MCF 10A (cell line): ENCODE measurements around the gene ZNF429. TPM values are rescaled to one million over a fixed set of nuclear protein-coding genes. Genes with fewer than 3 reads are reported as not detected.

Experiments used
- BruUV-seq: library from RNA; stranded (reverse); fragments of 400-500 nt; replicated peaks from 2 replicates; lab custom pipeline; 2021; lab: Mats Ljungman, UMichigan
- CTCF ChIA-PET: fragments of 300-600 bp; sonication (Branson Sonifier 250); formaldehyde crosslinking; extraction: SDS; loops from one replicate; lab custom pipeline; 2021; ENCODE audit warnings: antibody characterized with exemption, inconsistent platforms; lab: Yijun Ruan, JAX
- POLR2A ChIA-PET: fragments of 300-600, 350-650 bp; sonication (Branson Sonifier 250); formaldehyde crosslinking; extraction: SDS; loops from one replicate; lab custom pipeline; 2020; ENCODE audit warnings: antibody characterized with exemption, inconsistent platforms; lab: Yijun Ruan, JAX
- DNase-seq: peaks from one replicate; pipeline ENCODE4 v3.0.0-alpha.2; 2018; ENCODE audit not compliant: unreplicated experiment
- H3K27ac Mint-ChIP-seq: one replicate; pipeline ENCODE4 v1.8.0; 2022; ENCODE audit warnings: mild to moderate bottlenecking, low read depth, mixed read lengths; ENCODE audit not compliant: unreplicated experiment
- H3K27me3 Mint-ChIP-seq: one replicate; pipeline ENCODE4 v1.8.0; 2022; ENCODE audit warnings: mixed read lengths; ENCODE audit not compliant: insufficient read depth, unreplicated experiment
- H3K36me3 Mint-ChIP-seq: one replicate; pipeline ENCODE4 v1.8.0; 2022; ENCODE audit warnings: mild to moderate bottlenecking, moderate library complexity, mixed read lengths; ENCODE audit not compliant: insufficient read depth, unreplicated experiment
- H3K4me1 Mint-ChIP-seq: one replicate; pipeline ENCODE4 v1.8.0; 2022; ENCODE audit warnings: mixed read lengths; ENCODE audit not compliant: insufficient read depth, unreplicated experiment
- H3K4me3 Mint-ChIP-seq: one replicate; pipeline ENCODE4 v1.8.0; 2022; ENCODE audit warnings: mild to moderate bottlenecking, moderate library complexity, mixed read lengths; ENCODE audit not compliant: unreplicated experiment
- H3K9me3 Mint-ChIP-seq: one replicate; pipeline ENCODE4 v1.8.0; 2022; ENCODE audit warnings: mixed read lengths; ENCODE audit not compliant: unreplicated experiment
- intact Hi-C: fragments of 100-400 bp; cut with micrococcal nuclease; formaldehyde crosslinking; loops from 2 replicates; pipeline ENCODE4 v1.14.1; 2022
- total RNA-seq: library from RNA; stranded (reverse); gene quantifications from 2 replicates; pipeline ENCODE4 v1.2.3, GENCODE V29; 2022
- TF ChIP-seq, protein P1 (sequence below): fragments of 200-600 bp; IDR thresholded peaks from one replicate; pipeline ENCODE4 v1.8.0; 2022; ENCODE audit warnings: antibody characterized with exemption, mild to moderate bottlenecking; ENCODE audit not compliant: unreplicated experiment

ZNF429 gene
- total RNA-seq, 1 experiment from 2014 or later: 4.0 TPM

DNA sequence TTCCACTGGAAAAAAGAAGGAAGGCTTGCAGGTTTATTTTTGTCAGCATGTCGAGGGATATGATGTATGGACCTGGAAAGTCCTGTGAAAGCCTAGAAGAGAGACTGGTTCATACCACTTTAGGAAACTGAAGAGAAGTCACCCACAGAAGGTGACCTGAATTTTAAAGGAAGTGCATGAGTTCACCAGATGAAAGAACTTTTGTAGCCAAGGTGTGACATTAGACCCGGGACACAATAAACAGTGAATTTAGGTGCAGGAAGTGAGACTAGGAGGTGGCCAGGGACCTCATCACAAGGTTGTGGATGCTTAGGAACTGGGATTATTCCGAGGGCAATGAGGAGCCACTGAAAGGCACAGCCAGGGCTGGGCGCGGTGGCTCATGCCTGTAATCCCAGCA lies 79.1 kb downstream of the ZNF429 start:
- Mint-ChIP-seq H3K27ac (no peak overlapping the region), H3K4me1 (no peaks in the 10 kb centered on the region), H3K9me3 (no peaks in the 10 kb centered on the region), H3K4me3 (no peak overlapping the region), H3K36me3 (no peaks in the 10 kb centered on the region), H3K27me3 (no peaks in the 10 kb centered on the region)
- intact Hi-C loops: no loop called here
- ChIA-PET POLR2A (interaction anchor here (1.0 kb wide), 1 partner anchor 11 kb away, joined by 3 read pairs; no protein-coding TSS in a partner anchor), CTCF (no interaction called here)
- BruUV-seq: no TSS peak
- DNase-seq: no peak
- TF ChIP-seq, protein P1, sequence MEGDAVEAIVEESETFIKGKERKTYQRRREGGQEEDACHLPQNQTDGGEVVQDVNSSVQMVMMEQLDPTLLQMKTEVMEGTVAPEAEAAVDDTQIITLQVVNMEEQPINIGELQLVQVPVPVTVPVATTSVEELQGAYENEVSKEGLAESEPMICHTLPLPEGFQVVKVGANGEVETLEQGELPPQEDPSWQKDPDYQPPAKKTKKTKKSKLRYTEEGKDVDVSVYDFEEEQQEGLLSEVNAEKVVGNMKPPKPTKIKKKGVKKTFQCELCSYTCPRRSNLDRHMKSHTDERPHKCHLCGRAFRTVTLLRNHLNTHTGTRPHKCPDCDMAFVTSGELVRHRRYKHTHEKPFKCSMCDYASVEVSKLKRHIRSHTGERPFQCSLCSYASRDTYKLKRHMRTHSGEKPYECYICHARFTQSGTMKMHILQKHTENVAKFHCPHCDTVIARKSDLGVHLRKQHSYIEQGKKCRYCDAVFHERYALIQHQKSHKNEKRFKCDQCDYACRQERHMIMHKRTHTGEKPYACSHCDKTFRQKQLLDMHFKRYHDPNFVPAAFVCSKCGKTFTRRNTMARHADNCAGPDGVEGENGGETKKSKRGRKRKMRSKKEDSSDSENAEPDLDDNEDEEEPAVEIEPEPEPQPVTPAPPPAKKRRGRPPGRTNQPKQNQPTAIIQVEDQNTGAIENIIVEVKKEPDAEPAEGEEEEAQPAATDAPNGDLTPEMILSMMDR: no peak

- no peaks in the 10 kb centered on the region for H3K27me3 Mint-ChIP-seq
- H3K4me1 Mint-ChIP-seq: no peaks in the 10 kb centered on the region
- no peaks in the 10 kb centered on the region for H3K36me3 Mint-ChIP-seq
- no peak overlapping the region for H3K4me3 Mint-ChIP-seq
- ChIA-PET POLR2A (interaction anchor here (1.0 kb wide), 1 partner anchor 12 kb away, joined by 3 read pairs; no protein-coding TSS in a partner anchor), CTCF (no interaction called here)
- DNase-seq: no peak
- BruUV-seq: no TSS peak
- intact Hi-C loops: no loop called here
- H3K9me3 Mint-ChIP-seq: peaks cover 2% of the 10 kb centered on the region
- H3K27ac Mint-ChIP-seq: no peak overlapping the region
- TF ChIP-seq, protein P1: no peak
These were observed 80.0 kb downstream of the ZNF429 start for GRCh38 chr19:21585281-21585890.

DNA sequence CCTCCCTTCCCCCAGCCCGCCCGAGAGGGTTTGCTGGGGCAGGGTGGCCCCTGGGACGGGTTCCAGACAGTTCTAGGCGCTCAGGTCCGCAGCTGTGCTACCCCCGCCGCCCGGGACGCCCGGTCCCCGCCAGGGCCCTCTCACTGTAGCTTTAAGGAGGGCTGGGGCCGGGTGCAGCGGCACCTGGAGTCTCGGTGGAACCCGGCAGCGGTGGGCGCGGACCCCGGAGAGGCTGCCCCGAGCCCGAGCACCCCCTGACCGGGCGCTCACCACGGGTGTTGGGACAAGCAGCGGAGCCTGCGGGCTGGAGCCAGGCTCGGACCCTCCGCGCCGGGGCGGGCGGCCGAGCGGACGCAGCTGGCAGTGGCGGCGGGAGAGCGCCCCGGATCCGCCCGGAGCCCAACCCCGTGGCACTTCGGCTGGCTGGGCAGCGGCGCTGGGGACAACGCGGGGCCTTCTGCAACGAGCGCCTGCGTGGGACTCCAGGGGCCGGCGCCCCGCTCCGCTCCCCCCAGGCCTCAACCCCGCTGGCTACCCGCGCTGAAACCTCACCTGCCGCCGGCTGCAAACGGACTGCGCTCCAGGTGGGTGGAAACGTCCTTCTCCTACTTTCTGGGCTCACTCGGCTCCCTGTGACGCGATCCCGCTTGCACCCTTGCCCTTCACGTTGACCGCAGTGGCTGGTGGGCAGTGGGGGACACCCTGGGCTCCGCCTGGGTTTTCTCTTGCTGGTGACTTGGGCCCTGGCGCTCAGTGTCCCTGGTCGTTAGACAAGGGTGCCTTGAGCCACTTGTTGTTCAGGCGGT lies 81.1 kb downstream of the ZNF429 start:
- no peak overlapping the region for H3K4me3 Mint-ChIP-seq
- TF ChIP-seq, protein P1: no peak

GRCh38 chr19:21587117-21587461 lies 81.7 kb downstream of the ZNF429 start:
- no TSS peak for BruUV-seq
- H3K4me1 Mint-ChIP-seq: no peaks in the 10 kb centered on the region
- CTCF ChIA-PET: interaction anchor here (0.8 kb wide), 1 partner anchor 87 kb away, joined by 3 read pairs; no protein-coding TSS in a partner anchor
- intact Hi-C loops: no loop called here
- H3K9me3 Mint-ChIP-seq: peaks cover 8% of the 10 kb centered on the region
- POLR2A ChIA-PET: no interaction called here
- H3K27me3 Mint-ChIP-seq: no peaks in the 10 kb centered on the region
- no peaks in the 10 kb centered on the region for H3K36me3 Mint-ChIP-seq
- no peak overlapping the region for H3K27ac Mint-ChIP-seq
- no peak overlapping the region for H3K4me3 Mint-ChIP-seq
- TF ChIP-seq, protein P1: no peak
- DNase-seq: no peak

More for the DNA sequence above, 81.1 kb downstream of the ZNF429 start:
- Mint-ChIP-seq H3K4me1 (no peaks in the 10 kb centered on the region), H3K27ac (no peak overlapping the region), H3K9me3 (peaks cover 8% of the 10 kb centered on the region), H3K36me3 (no peaks in the 10 kb centered on the region), H3K27me3 (no peaks in the 10 kb centered on the region)
- no peak for DNase-seq
- POLR2A ChIA-PET: no interaction called here
- no TSS peak for BruUV-seq
- intact Hi-C loops: no loop called here
- CTCF ChIA-PET: no interaction called here
